ENCODE data around the gene SLC25A41. TPM values are rescaled to one million over a fixed set of nuclear protein-coding genes. Genes with fewer than 3 reads are reported as not detected.

SLC25A41 gene
- total and polyA plus RNA-seq, 9 of the 15 experiments (the other 6 are each of a cell fraction or from before 2014, with no cell fraction given): 0.08 to 4.2 (median 1.6) TPM

GRCh38 chr19:6453951-6454565, 20.5 kb upstream of the SLC25A41 start:
- in situ Hi-C loops (cut with MboI): no loop called here
- no peaks in the 10 kb centered on the region for H4K20me1 ChIP-seq (replicated peaks; ENCODE audit: control insufficient read depth, insufficient read depth, low read length)
- intact Hi-C loops (cut with micrococcal nuclease): no loop called here
- H3K9me1 ChIP-seq (ENCODE audit: control insufficient read depth, insufficient read depth, low read length): no peaks in the 10 kb centered on the region
- WGBS (ENCODE audit: insufficient coverage, low coverage, missing lambda C conversion rate): 97% methylated on average over 9 of the region's 11 CpGs
- H3K27me3 ChIP-seq (ENCODE audit: control insufficient read depth in 2 of 2, insufficient read depth in 2 of 2, low read length in 2 of 2): no peaks in the 10 kb centered on the region
- H3K27ac ChIP-seq (ENCODE audit: extremely low read depth, low read depth, low read length): no peak overlapping the region
- peak in 1 of 4 experiments; percentile 40 for DNase-seq (ENCODE audit: extremely low read depth in 1 of 4, low spot score in 3 of 4)
- ChIA-PET CTCF (ENCODE audit: low intra/inter-chr PET ratio) (no interaction called here), POLR2A (no interaction called here)
- no peak overlapping the region for H3K4me2 ChIP-seq (ENCODE audit: insufficient read depth, low read length)
- BruUV-seq (replicated peaks): no TSS peak
- H3K4me3 ChIP-seq: no peak overlapping the region
- ATAC-seq: no peak
- H3K9ac ChIP-seq (ENCODE audit: insufficient read depth in 1 of 2, low read depth in 2 of 2, low read length in 2 of 2): no peak overlapping the region
- H3K79me2 ChIP-seq (ENCODE audit: control insufficient read depth, insufficient read depth, low read length): peaks cover 12% of the 10 kb centered on the region
- FAIRE-seq: no peak
- H3K9me3 ChIP-seq (replicated peaks; ENCODE audit: control insufficient read depth, insufficient read depth, low read depth, low read length): peaks cover 24% of the 10 kb centered on the region
- peaks cover 15 to 16% of the 10 kb centered on the region in 2 experiments; a peak in 4 of 5 replicates for H3K4me1 ChIP-seq (replicated peaks in 1 of 2; ENCODE audit: control insufficient read depth in 2 of 2, insufficient read depth in 2 of 2, low read length in 2 of 2)
- peaks cover 66% of the 10 kb centered on the region for H3K36me3 ChIP-seq (ENCODE audit: control insufficient read depth, insufficient read depth, low read length)
- H2AFZ ChIP-seq (ENCODE audit: low read depth, low read length): no peak overlapping the region
- TF ChIP-seq PHF20 (IDR thresholded peaks at IDR 0.05; ENCODE audit: partially characterized antibody) (no peak), CBX5 (IDR thresholded peaks at IDR 0.05; ENCODE audit: borderline replicate concordance, low read depth) (peak; percentile 82), ZNF280A (IDR thresholded peaks at IDR 0.05; ENCODE audit: low read depth, partially characterized antibody) (peak; percentile 90), CBX1 (IDR thresholded peaks at IDR 0.05; ENCODE audit: low read depth) (no peak), SAP30 (IDR thresholded peaks at IDR 0.05; ENCODE audit: borderline replicate concordance, insufficient read depth, low read depth, low read length, poor library complexity, severe bottlenecking) (no peak), ZNF23 (CRISPR knock-in tag; IDR thresholded peaks at IDR 0.05) (no peak), TARDBP (IDR thresholded peaks at IDR 0.05) (no peak), MCM5 (IDR thresholded peaks at IDR 0.05; ENCODE audit: low read depth) (no peak), SAFB2 (IDR thresholded peaks at IDR 0.05; ENCODE audit: borderline replicate concordance, low read depth, low read length, severe bottlenecking) (no peak), HMGN3 (IDR thresholded peaks at IDR 0.05; ENCODE audit: borderline replicate concordance, extremely low read depth, insufficient read length, low read depth, low read length) (no peak), FOXK1 (CRISPR knock-in tag; IDR thresholded peaks at IDR 0.05; ENCODE audit: borderline replicate concordance) (no peak), ZNF408 (CRISPR knock-in tag; IDR thresholded peaks at IDR 0.05; ENCODE audit: low read depth) (no peak), ZNF324 (CRISPR knock-in tag; IDR thresholded peaks at IDR 0.05) (peak; percentile 100), SUPT5H (IDR thresholded peaks at IDR 0.05) (no peak), CBX3 (IDR thresholded peaks at IDR 0.05; ENCODE audit: borderline replicate concordance in 1 of 2, low read length in 2 of 2) (peak in 1 of 2 experiments; percentile 93; a peak in 2 of 3 replicates), NFXL1 (CRISPR knock-in tag; IDR thresholded peaks at IDR 0.05) (no peak), ZKSCAN8 (CRISPR knock-in tag; IDR thresholded peaks at IDR 0.05) (no peak), ZNF436 (CRISPR knock-in tag; IDR thresholded peaks at IDR 0.05) (no peak), POLR2G (IDR thresholded peaks at IDR 0.05; ENCODE audit: low read depth, low read length) (0 out of 2 replicates have a peak, but pooled peaks have one; percentile 20), TRIM28 (IDR thresholded peaks at IDR 0.05) (peak; percentile 92)
- TF ChIP-seq, protein P1, sequence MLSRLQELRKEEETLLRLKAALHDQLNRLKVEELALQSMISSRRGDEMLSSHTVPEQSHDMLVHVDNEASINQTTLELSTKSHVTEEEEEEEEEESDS (CRISPR knock-in tag; IDR thresholded peaks at IDR 0.05): no peak
- TF ChIP-seq, protein P2, sequence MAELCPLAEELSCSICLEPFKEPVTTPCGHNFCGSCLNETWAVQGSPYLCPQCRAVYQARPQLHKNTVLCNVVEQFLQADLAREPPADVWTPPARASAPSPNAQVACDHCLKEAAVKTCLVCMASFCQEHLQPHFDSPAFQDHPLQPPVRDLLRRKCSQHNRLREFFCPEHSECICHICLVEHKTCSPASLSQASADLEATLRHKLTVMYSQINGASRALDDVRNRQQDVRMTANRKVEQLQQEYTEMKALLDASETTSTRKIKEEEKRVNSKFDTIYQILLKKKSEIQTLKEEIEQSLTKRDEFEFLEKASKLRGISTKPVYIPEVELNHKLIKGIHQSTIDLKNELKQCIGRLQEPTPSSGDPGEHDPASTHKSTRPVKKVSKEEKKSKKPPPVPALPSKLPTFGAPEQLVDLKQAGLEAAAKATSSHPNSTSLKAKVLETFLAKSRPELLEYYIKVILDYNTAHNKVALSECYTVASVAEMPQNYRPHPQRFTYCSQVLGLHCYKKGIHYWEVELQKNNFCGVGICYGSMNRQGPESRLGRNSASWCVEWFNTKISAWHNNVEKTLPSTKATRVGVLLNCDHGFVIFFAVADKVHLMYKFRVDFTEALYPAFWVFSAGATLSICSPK (IDR thresholded peaks at IDR 0.05; ENCODE audit: borderline replicate concordance): no peak
